ENCODE measurements around the gene CFAP61.

CFAP61 gene

GRCh38 chr20:20371083-20371482, 318.8 kb downstream of the CFAP61 start:
- DNase-seq (ENCODE audit: low read depth in 1 of 2, low spot score in 1 of 2) = no peak
- in situ Hi-C loops (cut with HindIII; ENCODE audit: low pct_unique_long_range_greater_than_20kb, low sequenced_read_pairs) = no loop called here
- TF ChIP-seq JUND (IDR thresholded peaks at IDR 0.05; ENCODE audit: low read depth) = no peak

- DNase-seq (ENCODE audit: low read depth in 1 of 2, low spot score in 1 of 2) = no peak
- no peak for TF ChIP-seq JUND (IDR thresholded peaks at IDR 0.05; ENCODE audit: low read depth)
- in situ Hi-C loops (cut with HindIII; ENCODE audit: low pct_unique_long_range_greater_than_20kb, low sequenced_read_pairs) = no loop called here
Measured at GRCh38 chr20:20371681-20372080, 319.3 kb downstream of the CFAP61 start.

GRCh38 chr20:20373091-20373571, 320.8 kb downstream of the CFAP61 start:
- in situ Hi-C loops (cut with HindIII; ENCODE audit: low pct_unique_long_range_greater_than_20kb, low sequenced_read_pairs) = no loop called here
- no peak for TF ChIP-seq JUND (IDR thresholded peaks at IDR 0.05; ENCODE audit: low read depth)
- DNase-seq (ENCODE audit: low read depth in 1 of 2, low spot score in 1 of 2) = no peak

GRCh38 chr20:20375862-20376261, 323.5 kb downstream of the CFAP61 start:
- in situ Hi-C loops (cut with HindIII; ENCODE audit: low pct_unique_long_range_greater_than_20kb, low sequenced_read_pairs) = no loop called here
- TF ChIP-seq JUND (IDR thresholded peaks at IDR 0.05; ENCODE audit: low read depth) = no peak
- DNase-seq (ENCODE audit: low read depth in 1 of 2, low spot score in 1 of 2) = no peak

- no peak for DNase-seq (ENCODE audit: low read depth in 1 of 2, low spot score in 1 of 2)
- no peak for TF ChIP-seq JUND (IDR thresholded peaks at IDR 0.05; ENCODE audit: low read depth)
- in situ Hi-C loops (cut with HindIII; ENCODE audit: low pct_unique_long_range_greater_than_20kb, low sequenced_read_pairs) = no loop called here
Measured at GRCh38 chr20:20386192-20386591, 333.9 kb downstream of the CFAP61 start.

GRCh38 chr20:20390393-20390792, 338.1 kb downstream of the CFAP61 start:
- no peak for TF ChIP-seq JUND (IDR thresholded peaks at IDR 0.05; ENCODE audit: low read depth)
- no peak for DNase-seq (ENCODE audit: low read depth in 1 of 2, low spot score in 1 of 2)
- in situ Hi-C loops (cut with HindIII; ENCODE audit: low pct_unique_long_range_greater_than_20kb, low sequenced_read_pairs) = no loop called here

GRCh38 chr20:20391115-20391514, 338.8 kb downstream of the CFAP61 start:
- no peak for DNase-seq (ENCODE audit: low read depth in 1 of 2, low spot score in 1 of 2)
- in situ Hi-C loops (cut with HindIII; ENCODE audit: low pct_unique_long_range_greater_than_20kb, low sequenced_read_pairs) = no loop called here
- no peak for TF ChIP-seq JUND (IDR thresholded peaks at IDR 0.05; ENCODE audit: low read depth)

- no peak for DNase-seq (ENCODE audit: low read depth in 1 of 2, low spot score in 1 of 2)
- in situ Hi-C loops (cut with HindIII; ENCODE audit: low pct_unique_long_range_greater_than_20kb, low sequenced_read_pairs) = no loop called here
- TF ChIP-seq JUND (IDR thresholded peaks at IDR 0.05; ENCODE audit: low read depth) = no peak
Measured at GRCh38 chr20:20391766-20392165, 339.4 kb downstream of the CFAP61 start.

GRCh38 chr20:20393207-20394120, 341.1 kb downstream of the CFAP61 start:
- in situ Hi-C loops (cut with HindIII; ENCODE audit: low pct_unique_long_range_greater_than_20kb, low sequenced_read_pairs) = no loop called here
- TF ChIP-seq JUND (IDR thresholded peaks at IDR 0.05; ENCODE audit: low read depth) = no peak
- no peak for DNase-seq (ENCODE audit: low read depth in 1 of 2, low spot score in 1 of 2)

- in situ Hi-C loops (cut with HindIII; ENCODE audit: low pct_unique_long_range_greater_than_20kb, low sequenced_read_pairs) = no loop called here
- no peak for DNase-seq (ENCODE audit: low read depth in 1 of 2, low spot score in 1 of 2)
- TF ChIP-seq JUND (IDR thresholded peaks at IDR 0.05; ENCODE audit: low read depth) = no peak
Measured at GRCh38 chr20:20395087-20395486, 342.8 kb downstream of the CFAP61 start.

GRCh38 chr20:20395903-20396568, 343.7 kb downstream of the CFAP61 start:
- DNase-seq (ENCODE audit: low read depth in 1 of 2, low spot score in 1 of 2) = no peak
- TF ChIP-seq JUND (IDR thresholded peaks at IDR 0.05; ENCODE audit: low read depth) = no peak
- in situ Hi-C loops (cut with HindIII; ENCODE audit: low pct_unique_long_range_greater_than_20kb, low sequenced_read_pairs) = no loop called here

- TF ChIP-seq JUND (IDR thresholded peaks at IDR 0.05; ENCODE audit: low read depth) = no peak
- in situ Hi-C loops (cut with HindIII; ENCODE audit: low pct_unique_long_range_greater_than_20kb, low sequenced_read_pairs) = no loop called here
- no peak for DNase-seq (ENCODE audit: low read depth in 1 of 2, low spot score in 1 of 2)
Measured at GRCh38 chr20:20396794-20397193, 344.5 kb downstream of the CFAP61 start.

- DNase-seq (ENCODE audit: low read depth in 1 of 2, low spot score in 1 of 2) = no peak
- no peak for TF ChIP-seq JUND (IDR thresholded peaks at IDR 0.05; ENCODE audit: low read depth)
- in situ Hi-C loops (cut with HindIII; ENCODE audit: low pct_unique_long_range_greater_than_20kb, low sequenced_read_pairs) = no loop called here
Measured at GRCh38 chr20:20398123-20398522, 345.8 kb downstream of the CFAP61 start.

Data from T47D (cell line).